Measurements from ENCODE around the gene FADS6.

Gene FADS6

GRCh38 chr17:74827800-74828199 lies 65.6 kb downstream of the FADS6 start:
- DNase-seq (ENCODE audit: low read depth in 2 of 2) = no peak

Data from fibroblast of skin of left biceps (primary cell).